ENCODE data around the gene ZNF358. TPM values are rescaled to one million over a fixed set of nuclear protein-coding genes. Genes with fewer than 3 reads are reported as not detected.

Gene ZNF358
- total and polyA plus RNA-seq, 2 of the 13 experiments (the other 11 are each of a cell fraction or from before 2014, with no cell fraction given), result 9.1 to 37.0 TPM

- TF ChIP-seq, protein P1, sequence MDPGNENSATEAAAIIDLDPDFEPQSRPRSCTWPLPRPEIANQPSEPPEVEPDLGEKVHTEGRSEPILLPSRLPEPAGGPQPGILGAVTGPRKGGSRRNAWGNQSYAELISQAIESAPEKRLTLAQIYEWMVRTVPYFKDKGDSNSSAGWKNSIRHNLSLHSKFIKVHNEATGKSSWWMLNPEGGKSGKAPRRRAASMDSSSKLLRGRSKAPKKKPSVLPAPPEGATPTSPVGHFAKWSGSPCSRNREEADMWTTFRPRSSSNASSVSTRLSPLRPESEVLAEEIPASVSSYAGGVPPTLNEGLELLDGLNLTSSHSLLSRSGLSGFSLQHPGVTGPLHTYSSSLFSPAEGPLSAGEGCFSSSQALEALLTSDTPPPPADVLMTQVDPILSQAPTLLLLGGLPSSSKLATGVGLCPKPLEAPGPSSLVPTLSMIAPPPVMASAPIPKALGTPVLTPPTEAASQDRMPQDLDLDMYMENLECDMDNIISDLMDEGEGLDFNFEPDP (CRISPR knock-in tag; conservative IDR thresholded peaks at IDR 0.05), result no peak
- TF ChIP-seq, protein P2, sequence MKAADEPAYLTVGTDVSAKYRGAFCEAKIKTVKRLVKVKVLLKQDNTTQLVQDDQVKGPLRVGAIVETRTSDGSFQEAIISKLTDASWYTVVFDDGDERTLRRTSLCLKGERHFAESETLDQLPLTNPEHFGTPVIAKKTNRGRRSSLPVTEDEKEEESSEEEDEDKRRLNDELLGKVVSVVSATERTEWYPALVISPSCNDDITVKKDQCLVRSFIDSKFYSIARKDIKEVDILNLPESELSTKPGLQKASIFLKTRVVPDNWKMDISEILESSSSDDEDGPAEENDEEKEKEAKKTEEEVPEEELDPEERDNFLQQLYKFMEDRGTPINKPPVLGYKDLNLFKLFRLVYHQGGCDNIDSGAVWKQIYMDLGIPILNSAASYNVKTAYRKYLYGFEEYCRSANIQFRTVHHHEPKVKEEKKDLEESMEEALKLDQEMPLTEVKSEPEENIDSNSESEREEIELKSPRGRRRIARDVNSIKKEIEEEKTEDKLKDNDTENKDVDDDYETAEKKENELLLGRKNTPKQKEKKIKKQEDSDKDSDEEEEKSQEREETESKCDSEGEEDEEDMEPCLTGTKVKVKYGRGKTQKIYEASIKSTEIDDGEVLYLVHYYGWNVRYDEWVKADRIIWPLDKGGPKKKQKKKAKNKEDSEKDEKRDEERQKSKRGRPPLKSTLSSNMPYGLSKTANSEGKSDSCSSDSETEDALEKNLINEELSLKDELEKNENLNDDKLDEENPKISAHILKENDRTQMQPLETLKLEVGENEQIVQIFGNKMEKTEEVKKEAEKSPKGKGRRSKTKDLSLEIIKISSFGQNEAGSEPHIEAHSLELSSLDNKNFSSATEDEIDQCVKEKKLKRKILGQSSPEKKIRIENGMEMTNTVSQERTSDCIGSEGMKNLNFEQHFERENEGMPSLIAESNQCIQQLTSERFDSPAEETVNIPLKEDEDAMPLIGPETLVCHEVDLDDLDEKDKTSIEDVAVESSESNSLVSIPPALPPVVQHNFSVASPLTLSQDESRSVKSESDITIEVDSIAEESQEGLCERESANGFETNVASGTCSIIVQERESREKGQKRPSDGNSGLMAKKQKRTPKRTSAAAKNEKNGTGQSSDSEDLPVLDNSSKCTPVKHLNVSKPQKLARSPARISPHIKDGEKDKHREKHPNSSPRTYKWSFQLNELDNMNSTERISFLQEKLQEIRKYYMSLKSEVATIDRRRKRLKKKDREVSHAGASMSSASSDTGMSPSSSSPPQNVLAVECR (CRISPR knock-in tag; IDR thresholded peaks at IDR 0.05; ENCODE audit: borderline replicate concordance), result peak; percentile 41; the same call in 1 of the 2 replicates
- TF ChIP-seq IRF2 (CRISPR knock-in tag; IDR thresholded peaks at IDR 0.05) (no peak), CCAR2 (optimal IDR thresholded peaks at IDR 0.05; ENCODE audit: low read depth, low read length) (no peak), RARA (CRISPR knock-in tag; IDR thresholded peaks at IDR 0.05) (peak; percentile 44; the same call in 1 of the 2 replicates), ZNF768 (CRISPR knock-in tag; IDR thresholded peaks at IDR 0.05) (peak; percentile 93), ZBED4 (CRISPR knock-in tag; IDR thresholded peaks at IDR 0.05; ENCODE audit: borderline replicate concordance) (peak; percentile 57; the same call in 1 of the 2 replicates), ZNF121 (CRISPR knock-in tag; IDR thresholded peaks at IDR 0.05) (peak; percentile 54; the same call in 1 of the 2 replicates)
- TF ChIP-seq, protein P3, sequence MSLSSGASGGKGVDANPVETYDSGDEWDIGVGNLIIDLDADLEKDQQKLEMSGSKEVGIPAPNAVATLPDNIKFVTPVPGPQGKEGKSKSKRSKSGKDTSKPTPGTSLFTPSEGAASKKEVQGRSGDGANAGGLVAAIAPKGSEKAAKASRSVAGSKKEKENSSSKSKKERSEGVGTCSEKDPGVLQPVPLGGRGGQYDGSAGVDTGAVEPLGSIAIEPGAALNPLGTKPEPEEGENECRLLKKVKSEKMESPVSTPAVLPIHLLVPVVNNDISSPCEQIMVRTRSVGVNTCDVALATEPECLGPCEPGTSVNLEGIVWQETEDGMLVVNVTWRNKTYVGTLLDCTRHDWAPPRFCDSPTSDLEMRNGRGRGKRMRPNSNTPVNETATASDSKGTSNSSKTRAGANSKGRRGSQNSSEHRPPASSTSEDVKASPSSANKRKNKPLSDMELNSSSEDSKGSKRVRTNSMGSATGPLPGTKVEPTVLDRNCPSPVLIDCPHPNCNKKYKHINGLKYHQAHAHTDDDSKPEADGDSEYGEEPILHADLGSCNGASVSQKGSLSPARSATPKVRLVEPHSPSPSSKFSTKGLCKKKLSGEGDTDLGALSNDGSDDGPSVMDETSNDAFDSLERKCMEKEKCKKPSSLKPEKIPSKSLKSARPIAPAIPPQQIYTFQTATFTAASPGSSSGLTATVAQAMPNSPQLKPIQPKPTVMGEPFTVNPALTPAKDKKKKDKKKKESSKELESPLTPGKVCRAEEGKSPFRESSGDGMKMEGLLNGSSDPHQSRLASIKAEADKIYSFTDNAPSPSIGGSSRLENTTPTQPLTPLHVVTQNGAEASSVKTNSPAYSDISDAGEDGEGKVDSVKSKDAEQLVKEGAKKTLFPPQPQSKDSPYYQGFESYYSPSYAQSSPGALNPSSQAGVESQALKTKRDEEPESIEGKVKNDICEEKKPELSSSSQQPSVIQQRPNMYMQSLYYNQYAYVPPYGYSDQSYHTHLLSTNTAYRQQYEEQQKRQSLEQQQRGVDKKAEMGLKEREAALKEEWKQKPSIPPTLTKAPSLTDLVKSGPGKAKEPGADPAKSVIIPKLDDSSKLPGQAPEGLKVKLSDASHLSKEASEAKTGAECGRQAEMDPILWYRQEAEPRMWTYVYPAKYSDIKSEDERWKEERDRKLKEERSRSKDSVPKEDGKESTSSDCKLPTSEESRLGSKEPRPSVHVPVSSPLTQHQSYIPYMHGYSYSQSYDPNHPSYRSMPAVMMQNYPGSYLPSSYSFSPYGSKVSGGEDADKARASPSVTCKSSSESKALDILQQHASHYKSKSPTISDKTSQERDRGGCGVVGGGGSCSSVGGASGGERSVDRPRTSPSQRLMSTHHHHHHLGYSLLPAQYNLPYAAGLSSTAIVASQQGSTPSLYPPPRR (CRISPR knock-in tag; IDR thresholded peaks at IDR 0.05; ENCODE audit: borderline replicate concordance), result peak; percentile 20; the same call in 1 of the 2 replicates
- TF ChIP-seq, protein P4, sequence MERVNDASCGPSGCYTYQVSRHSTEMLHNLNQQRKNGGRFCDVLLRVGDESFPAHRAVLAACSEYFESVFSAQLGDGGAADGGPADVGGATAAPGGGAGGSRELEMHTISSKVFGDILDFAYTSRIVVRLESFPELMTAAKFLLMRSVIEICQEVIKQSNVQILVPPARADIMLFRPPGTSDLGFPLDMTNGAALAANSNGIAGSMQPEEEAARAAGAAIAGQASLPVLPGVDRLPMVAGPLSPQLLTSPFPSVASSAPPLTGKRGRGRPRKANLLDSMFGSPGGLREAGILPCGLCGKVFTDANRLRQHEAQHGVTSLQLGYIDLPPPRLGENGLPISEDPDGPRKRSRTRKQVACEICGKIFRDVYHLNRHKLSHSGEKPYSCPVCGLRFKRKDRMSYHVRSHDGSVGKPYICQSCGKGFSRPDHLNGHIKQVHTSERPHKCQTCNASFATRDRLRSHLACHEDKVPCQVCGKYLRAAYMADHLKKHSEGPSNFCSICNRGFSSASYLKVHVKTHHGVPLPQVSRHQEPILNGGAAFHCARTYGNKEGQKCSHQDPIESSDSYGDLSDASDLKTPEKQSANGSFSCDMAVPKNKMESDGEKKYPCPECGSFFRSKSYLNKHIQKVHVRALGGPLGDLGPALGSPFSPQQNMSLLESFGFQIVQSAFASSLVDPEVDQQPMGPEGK (CRISPR knock-in tag; IDR thresholded peaks at IDR 0.05), result peak; percentile 47
These were observed 21.3 kb upstream of the ZNF358 start (continued) for GRCh38 chr19:7494416-7495098.

Measured in HepG2 (cell line).